IMR-90 (cell line): ENCODE measurements around the gene JAK1. TPM values are rescaled to one million over a fixed set of nuclear protein-coding genes. Genes with fewer than 3 reads are reported as not detected.

ENCODE experiments used
- ATAC-seq: fragments of 200-7000 bp; cut with Tn5 transposase; 2 replicates; pipeline ENCODE4 v1.9.1; 2020; ENCODE audit warnings: low read depth, mild to moderate bottlenecking, moderate library complexity
- BruUV-seq: library from RNA; stranded (reverse); fragments of 400-500 nt; replicated peaks from 2 replicates; lab custom pipeline; 2021; lab: Mats Ljungman, UMichigan
- CTCF ChIA-PET: fragments of 300-600 bp; formaldehyde crosslinking; extraction: SDS; loops from one replicate; lab custom pipeline; 2021; ENCODE audit warnings: antibody characterized with exemption; lab: Yijun Ruan, JAX
- POLR2A ChIA-PET: fragments of 300-600 bp; sonication (Branson Sonifier 250); formaldehyde crosslinking; loops from one replicate; lab custom pipeline; 2022; ENCODE audit warnings: antibody characterized with exemption; ENCODE audit not compliant: unreplicated experiment; lab: Charles Lee
- DNase-seq: peaks from one replicate; pipeline ENCODE4 v3.0.0; 2013
- H2AFZ ChIP-seq: replicated peaks from 2 replicates; pipeline ENCODE3; 2013; ENCODE audit warnings: low read length, mild to moderate bottlenecking; ENCODE audit not compliant: poor library complexity
- H2AK5ac ChIP-seq: 2 replicates; pipeline ENCODE4 v1.6.1; 2013; ENCODE audit warnings: low read depth, low read length, inconsistent platforms
- H2AK9ac ChIP-seq: replicated peaks from 2 replicates; pipeline ENCODE3; 2013; ENCODE audit warnings: mild to moderate bottlenecking, low read depth, low read length, moderate library complexity; ENCODE audit not compliant: poor library complexity
- H2BK120ac ChIP-seq: 2 replicates; pipeline ENCODE4 v1.6.1; 2013; ENCODE audit warnings: low read depth, low read length, inconsistent platforms
- H2BK15ac ChIP-seq: 3 replicates; pipeline ENCODE4 v1.6.1; 2013; ENCODE audit warnings: low read depth, low read length, inconsistent platforms
- H2BK20ac ChIP-seq: 2 replicates; pipeline ENCODE4 v1.6.1; 2013; ENCODE audit warnings: low read depth, mild to moderate bottlenecking, inconsistent platforms, low read length, moderate library complexity
- H2BK5ac ChIP-seq: 2 replicates; pipeline ENCODE4 v1.6.1; 2013; ENCODE audit warnings: mild to moderate bottlenecking, low read depth, low read length, inconsistent platforms; ENCODE audit not compliant: poor library complexity, severe bottlenecking
- H3K14ac ChIP-seq: replicated peaks from 2 replicates; pipeline ENCODE4 v1.6.1; 2013; ENCODE audit warnings: low read depth, low read length, inconsistent platforms
- H3K18ac ChIP-seq: 2 replicates; pipeline ENCODE4 v1.6.1; 2013; ENCODE audit warnings: low read depth, low read length, control low read depth
- H3K23ac ChIP-seq: 2 replicates; pipeline ENCODE4 v1.6.1; 2013; ENCODE audit warnings: low read depth, low read length, inconsistent platforms
- H3K27ac ChIP-seq: 2 replicates; pipeline ENCODE4 v1.5.1; 2013; ENCODE audit warnings: mild to moderate bottlenecking, control low read depth, low read length; ENCODE audit not compliant: insufficient read depth
- H3K27me3 ChIP-seq: 2 replicates; pipeline ENCODE4 v1.6.1; 2013; ENCODE audit warnings: low read length; ENCODE audit not compliant: control insufficient read depth, insufficient read depth
- H3K36me3 ChIP-seq: 2 replicates; pipeline ENCODE4 v1.6.1; 2013; ENCODE audit warnings: low read length, mixed read lengths; ENCODE audit not compliant: control insufficient read depth, insufficient read depth
- H3K4ac ChIP-seq: 2 replicates; pipeline ENCODE4 v1.6.1; 2013; ENCODE audit warnings: low read depth, low read length, inconsistent platforms
- H3K4me1 ChIP-seq: 2 replicates; pipeline ENCODE4 v1.6.1; 2013; ENCODE audit warnings: low read length, mixed read lengths; ENCODE audit not compliant: control insufficient read depth, insufficient read depth
- H3K4me2 ChIP-seq: 2 replicates; pipeline ENCODE4 v1.6.1; 2013; ENCODE audit warnings: low read depth, mild to moderate bottlenecking, control low read depth, low read length, moderate library complexity
- H3K4me3 ChIP-seq: 2 replicates; pipeline ENCODE4 v1.5.1; 2013; ENCODE audit warnings: low read depth, mild to moderate bottlenecking, control low read depth, low read length, moderate library complexity; ENCODE audit not compliant: insufficient read depth
- H3K56ac ChIP-seq: 2 replicates; pipeline ENCODE4 v1.6.1; 2013; ENCODE audit warnings: low read length, inconsistent platforms; ENCODE audit not compliant: insufficient read depth; ENCODE audit errors: extremely low read depth
- H3K79me1 ChIP-seq, 2 experiments: 2 replicates each; pipeline ENCODE4 v1.6.1; 2013; ENCODE audit warnings: low read length in 2 of 2, inconsistent platforms in 1 of 2, low read depth in 1 of 2
- H3K9ac ChIP-seq: 2 replicates; pipeline ENCODE4 v1.6.1; 2013; ENCODE audit warnings: low read depth, low read length, control low read depth
- H3K9me1 ChIP-seq: 2 replicates; pipeline ENCODE4 v1.6.1; 2013; ENCODE audit warnings: low read length, inconsistent platforms; ENCODE audit not compliant: insufficient read depth
- H3K9me3 ChIP-seq: 2 replicates; pipeline ENCODE4 v1.6.1; 2013; ENCODE audit warnings: low read length; ENCODE audit not compliant: control insufficient read depth, insufficient read depth
- H4K20me1 ChIP-seq: 2 replicates; pipeline ENCODE4 v1.6.1; 2013; ENCODE audit warnings: low read length, inconsistent platforms; ENCODE audit not compliant: insufficient read depth
- H4K5ac ChIP-seq: 2 replicates; pipeline ENCODE4 v1.6.1; 2013; ENCODE audit warnings: mild to moderate bottlenecking, low read depth, low read length, control low read depth
- H4K8ac ChIP-seq, 2 experiments: 2 replicates each; pipeline ENCODE4 v1.6.1; 2013; ENCODE audit warnings: low read depth in 2 of 2, low read length in 2 of 2, control low read depth in 1 of 2, inconsistent platforms in 1 of 2
- H4K91ac ChIP-seq: 2 replicates; pipeline ENCODE4 v1.6.1; 2013; ENCODE audit warnings: low read depth, low read length, inconsistent platforms; ENCODE audit not compliant: insufficient read depth
- SMC3 ChIP-seq: fragments of 150-350 bp; IDR thresholded peaks from 2 replicates; pipeline ENCODE4 v1.6.1; 2016; ENCODE audit warnings: low read depth, mild to moderate bottlenecking, antibody characterized with exemption, low read length, moderate library complexity
- WGBS, 2 experiments: methylation state at CpG; one replicate each; pipeline versions ENCODE4 v1.1.5 to v1.1.7; 2013; ENCODE audit warnings: missing lambda C conversion rate in 2 of 2; ENCODE audit not compliant: insufficient read length in 1 of 2; ENCODE audit errors: extremely low coverage in 2 of 2; 5-methylcytosine and 5-hydroxymethylcytosine counted together
- dilution Hi-C: fragments of 300-500 bp; cut with HindIII; formaldehyde crosslinking; loops from one replicate; pipeline ENCODE4 v1.14.3; 2018; ENCODE audit warnings: low sequenced_read_pairs; ENCODE audit not compliant: unreplicated experiment
- in situ Hi-C: fragments of 300-500 bp; cut with MboI; formaldehyde crosslinking; loops from 3 replicates; pipeline ENCODE4 v1.14.3; 2019; ENCODE audit warnings: low sequenced_read_pairs, inconsistent platforms, mixed read lengths
- intact Hi-C: fragments of 100-400 bp; cut with micrococcal nuclease; formaldehyde crosslinking; loops from 2 replicates; pipeline ENCODE4 v1.10.0; 2022
- polyA plus RNA-seq, 3 experiments: library from polyadenylated mRNA; depleted of rRNA; stranded (reverse); fragments of >200 nt; gene quantifications; 2 replicates each; pipeline ENCODE4 v1.2.3, GENCODE V29; 2012; ENCODE audit warnings: low replicate concordance in 1 of 3
- total RNA-seq: library from RNA; depleted of rRNA; stranded (reverse); fragments of >200 nt; gene quantifications from 2 replicates; pipeline ENCODE4 v1.2.3, GENCODE V29; 2012

The JAK1 gene
- total and polyA plus RNA-seq, 2 of the 4 experiments (the other 2 are of a cell fraction) = 76.9 to 103 TPM

DNA sequence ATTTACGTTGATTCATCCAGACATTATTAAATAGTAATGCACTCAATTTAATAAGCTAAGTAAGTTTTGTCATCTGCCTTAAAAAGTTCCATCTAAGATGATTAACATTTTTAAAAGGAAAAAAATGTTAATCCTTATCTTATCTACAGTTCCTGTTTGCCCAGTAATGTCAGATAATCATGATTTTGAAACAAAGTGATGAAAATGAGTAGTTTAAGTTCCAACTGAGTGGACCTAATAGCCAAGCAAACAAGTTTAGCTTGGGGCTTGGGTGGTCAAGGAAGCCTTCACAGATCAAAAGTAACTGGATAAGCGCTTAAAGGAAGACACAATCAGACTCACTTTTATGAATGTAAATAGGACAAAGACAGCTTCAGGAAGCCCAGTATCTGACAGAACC lies 40.5 kb upstream of the JAK1 start:
- no peak overlapping the region for H2BK15ac ChIP-seq
- WGBS, 2 experiments = no CpG with 5 or more reads among the region's 2 CpGs
- no peak overlapping the region for H3K4ac ChIP-seq
- TF ChIP-seq SMC3 = no peak
- BruUV-seq = no TSS peak
- no peak overlapping the region for H3K27ac ChIP-seq
- POLR2A ChIA-PET = no interaction called here
- no peak overlapping the region for H3K56ac ChIP-seq
- H2BK120ac ChIP-seq = no peak overlapping the region
- no peak overlapping the region for H3K14ac ChIP-seq
- ATAC-seq = no peak
- no peak overlapping the region for H2AFZ ChIP-seq
- H4K91ac ChIP-seq = no peak overlapping the region
- H3K4me3 ChIP-seq = no peak overlapping the region
- H2BK5ac ChIP-seq = no peak overlapping the region
- H3K9me3 ChIP-seq = peaks cover 3% of the 10 kb centered on the region; the same call in 1 of the 2 replicates
- DNase-seq = no peak
- dilution Hi-C loops = no loop called here
- H3K23ac ChIP-seq = no peak overlapping the region
- no peak overlapping the region for H2BK20ac ChIP-seq
- H3K18ac ChIP-seq = no peak overlapping the region
- H2AK5ac ChIP-seq = no peak overlapping the region
- CTCF ChIA-PET = interaction anchor here (1.0 kb wide), 1 partner anchor 14 kb away, joined by 4 read pairs; no protein-coding TSS in a partner anchor
- H3K36me3 ChIP-seq = no peaks in the 10 kb centered on the region
- H3K27me3 ChIP-seq = no peaks in the 10 kb centered on the region
- H3K79me1 ChIP-seq = peaks cover 0 to under 1% of the 10 kb centered on the region in 2 experiments; a peak in 1 of 4 replicates
- H2AK9ac ChIP-seq = no peak overlapping the region
- in situ Hi-C loops = no loop called here
- H3K4me1 ChIP-seq = 0 out of 2 replicates have a peak, but pooled peaks cover 2% of the 10 kb centered on the region
- intact Hi-C loops = loop anchor here (5.0 kb wide), 1 partner anchor 130 kb away; no protein-coding TSS in a partner anchor
- no peaks in the 10 kb centered on the region; the same call in 1 of the 2 replicates for H3K9me1 ChIP-seq
- no peak overlapping the region for H3K4me2 ChIP-seq
- H4K8ac ChIP-seq = no peak overlapping the region
- no peak overlapping the region for H3K9ac ChIP-seq
- no peaks in the 10 kb centered on the region for H4K20me1 ChIP-seq
- no peak overlapping the region for H4K5ac ChIP-seq
